PFSK-1 (cell line): ENCODE results near the gene PANK2.

ENCODE experiments used
- FOXP2 ChIP-seq: optimal IDR thresholded peaks from 2 replicates; pipeline ENCODE3; 2011; ENCODE audit warnings: borderline replicate concordance, control low read depth, inconsistent platforms; ENCODE audit not compliant: insufficient read depth; ENCODE audit errors: extremely low read length, extremely low read depth
- POLR2AphosphoS5 ChIP-seq: IDR thresholded peaks from 2 replicates; pipeline ENCODE4 v1.6.1; 2012; ENCODE audit warnings: low read depth, mild to moderate bottlenecking, control low read depth, low read length, moderate library complexity
- SIN3A ChIP-seq: IDR thresholded peaks from 2 replicates; pipeline ENCODE4 v1.6.1; 2012; ENCODE audit warnings: mild to moderate bottlenecking, low read length, moderate library complexity, borderline replicate concordance; ENCODE audit not compliant: insufficient read depth
- TAF1 ChIP-seq: IDR thresholded peaks from 2 replicates; pipeline ENCODE4 v1.6.1; 2012; ENCODE audit warnings: low read length, control low read depth, borderline replicate concordance; ENCODE audit not compliant: insufficient read depth
- TF ChIP-seq, protein P1 (sequence below), 2 experiments: IDR thresholded peaks; 2 replicates each; pipeline versions ENCODE4 v1.6.1 to v1.8.0; 2011 to 2012; ENCODE audit warnings: low read depth in 2 of 2, low read length in 2 of 2, control low read depth in 1 of 2, inconsistent platforms in 1 of 2, mild to moderate bottlenecking in 1 of 2, moderate library complexity in 1 of 2; ENCODE audit not compliant: insufficient read depth in 1 of 2

The PANK2 gene

GRCh38 chr20:3865152-3865886, 23.9 kb upstream of the PANK2 start:
- TF ChIP-seq SIN3A = no peak
- no peak for TF ChIP-seq TAF1
- no peak for TF ChIP-seq FOXP2
- TF ChIP-seq, protein P1, sequence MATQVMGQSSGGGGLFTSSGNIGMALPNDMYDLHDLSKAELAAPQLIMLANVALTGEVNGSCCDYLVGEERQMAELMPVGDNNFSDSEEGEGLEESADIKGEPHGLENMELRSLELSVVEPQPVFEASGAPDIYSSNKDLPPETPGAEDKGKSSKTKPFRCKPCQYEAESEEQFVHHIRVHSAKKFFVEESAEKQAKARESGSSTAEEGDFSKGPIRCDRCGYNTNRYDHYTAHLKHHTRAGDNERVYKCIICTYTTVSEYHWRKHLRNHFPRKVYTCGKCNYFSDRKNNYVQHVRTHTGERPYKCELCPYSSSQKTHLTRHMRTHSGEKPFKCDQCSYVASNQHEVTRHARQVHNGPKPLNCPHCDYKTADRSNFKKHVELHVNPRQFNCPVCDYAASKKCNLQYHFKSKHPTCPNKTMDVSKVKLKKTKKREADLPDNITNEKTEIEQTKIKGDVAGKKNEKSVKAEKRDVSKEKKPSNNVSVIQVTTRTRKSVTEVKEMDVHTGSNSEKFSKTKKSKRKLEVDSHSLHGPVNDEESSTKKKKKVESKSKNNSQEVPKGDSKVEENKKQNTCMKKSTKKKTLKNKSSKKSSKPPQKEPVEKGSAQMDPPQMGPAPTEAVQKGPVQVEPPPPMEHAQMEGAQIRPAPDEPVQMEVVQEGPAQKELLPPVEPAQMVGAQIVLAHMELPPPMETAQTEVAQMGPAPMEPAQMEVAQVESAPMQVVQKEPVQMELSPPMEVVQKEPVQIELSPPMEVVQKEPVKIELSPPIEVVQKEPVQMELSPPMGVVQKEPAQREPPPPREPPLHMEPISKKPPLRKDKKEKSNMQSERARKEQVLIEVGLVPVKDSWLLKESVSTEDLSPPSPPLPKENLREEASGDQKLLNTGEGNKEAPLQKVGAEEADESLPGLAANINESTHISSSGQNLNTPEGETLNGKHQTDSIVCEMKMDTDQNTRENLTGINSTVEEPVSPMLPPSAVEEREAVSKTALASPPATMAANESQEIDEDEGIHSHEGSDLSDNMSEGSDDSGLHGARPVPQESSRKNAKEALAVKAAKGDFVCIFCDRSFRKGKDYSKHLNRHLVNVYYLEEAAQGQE (IDR thresholded peaks at IDR 0.05; ENCODE audit: insufficient read depth in 1 of 2, low read depth in 2 of 2, low read length in 2 of 2) = no peak
- no peak for TF ChIP-seq POLR2AphosphoS5

DNA sequence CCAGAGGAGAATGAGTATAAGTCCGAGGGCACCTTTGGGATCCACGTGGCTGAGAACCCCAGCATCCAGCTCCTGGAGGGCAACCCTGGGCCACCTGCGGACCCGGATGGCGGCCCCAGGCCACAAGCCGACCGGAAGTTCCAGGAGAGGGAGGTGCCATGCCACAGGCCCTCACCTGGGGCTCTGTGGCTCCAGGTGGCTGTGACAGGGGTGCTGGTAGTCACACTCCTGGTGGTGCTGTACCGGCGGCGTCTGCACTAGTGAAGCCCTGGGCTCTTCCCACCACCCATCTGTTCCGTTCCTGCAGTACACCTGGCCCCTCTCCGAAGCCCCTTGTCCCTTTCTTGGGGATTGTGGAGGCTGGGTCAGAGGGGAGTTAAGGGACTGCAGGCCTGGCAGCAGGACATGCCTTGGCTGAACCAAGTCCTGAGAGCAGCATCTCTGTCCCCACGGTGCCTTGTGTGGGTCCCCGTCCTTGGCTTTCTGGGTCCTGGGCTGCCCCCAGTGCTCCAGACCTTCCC, 23.2 kb upstream of the PANK2 start:
- TF ChIP-seq TAF1 = no peak
- TF ChIP-seq, protein P1 (IDR thresholded peaks at IDR 0.05; ENCODE audit: insufficient read depth in 1 of 2, low read depth in 2 of 2, low read length in 2 of 2) = no peak
- TF ChIP-seq POLR2AphosphoS5 = no peak
- no peak for TF ChIP-seq FOXP2
- no peak for TF ChIP-seq SIN3A

DNA sequence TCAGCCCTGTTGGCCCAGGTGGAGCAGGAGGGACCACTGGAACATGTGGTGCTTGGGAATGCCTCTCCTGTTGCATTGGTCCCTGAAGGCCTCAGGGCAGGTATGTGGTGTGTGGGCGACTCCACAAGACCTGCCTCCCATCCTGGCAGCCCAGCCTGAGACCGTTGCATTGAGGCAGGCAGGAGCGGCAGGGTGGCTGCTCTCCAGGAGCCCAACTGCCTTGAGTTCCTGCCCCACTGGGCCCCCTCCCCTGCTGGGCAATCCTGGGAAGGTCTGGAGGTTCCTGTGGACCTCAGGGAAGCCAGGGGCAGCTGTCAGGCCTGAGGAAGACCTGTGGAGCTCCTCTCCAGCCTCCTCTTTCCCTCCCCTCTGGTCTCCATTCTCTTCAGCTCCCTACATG, 22.7 kb upstream of the PANK2 start:
- TF ChIP-seq TAF1 (no peak), FOXP2 (no peak), POLR2AphosphoS5 (no peak), SIN3A (no peak)
- TF ChIP-seq, protein P1 (IDR thresholded peaks at IDR 0.05; ENCODE audit: insufficient read depth in 1 of 2, low read depth in 2 of 2, low read length in 2 of 2) = no peak

DNA sequence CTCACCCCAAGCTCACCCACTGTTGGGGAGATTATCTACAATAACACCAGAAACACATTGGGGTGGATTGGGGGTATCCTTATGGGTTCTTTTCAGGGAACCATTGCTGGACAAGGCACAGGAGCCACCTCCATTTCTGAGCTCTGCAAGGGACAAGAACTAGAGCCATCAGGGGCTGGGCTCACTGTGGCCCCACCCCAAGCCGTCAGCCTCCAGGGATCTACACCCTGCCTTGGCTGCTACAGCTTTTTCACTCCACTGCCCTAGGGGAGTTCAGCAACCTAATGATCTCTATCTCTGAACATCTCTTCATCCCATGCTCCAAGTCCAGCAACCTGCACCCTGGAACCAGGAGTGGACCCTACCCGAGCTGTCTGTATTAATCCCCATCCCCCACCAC, 21.4 kb upstream of the PANK2 start:
- TF ChIP-seq, protein P1 (IDR thresholded peaks at IDR 0.05; ENCODE audit: insufficient read depth in 1 of 2, low read depth in 2 of 2, low read length in 2 of 2) = no peak
- TF ChIP-seq TAF1 = no peak
- no peak for TF ChIP-seq SIN3A
- TF ChIP-seq FOXP2 = no peak
- TF ChIP-seq POLR2AphosphoS5 = no peak
